B cell (primary cell): Measurements from ENCODE around the gene PLS1. TPM values are rescaled to one million over a fixed set of nuclear protein-coding genes. Genes with fewer than 3 reads are reported as not detected.

Source experiments
- ATAC-seq: fragments of 200-7000 bp; cut with Tn5 transposase; one replicate; pipeline ENCODE4 v1.10.0; 2021; ENCODE audit warnings: low read depth, mild to moderate bottlenecking, moderate number of reproducible peaks, moderate library complexity
- CTCF ChIA-PET: fragments of 350-600 bp; sonication (Branson Sonifier 250); formaldehyde crosslinking; loops from one replicate; lab custom pipeline; 2021; ENCODE audit warnings: antibody characterized with exemption, inconsistent platforms; lab: Charles Lee
- POLR2A ChIA-PET: fragments of 350-600 bp; sonication (Branson Sonifier 250); formaldehyde crosslinking; loops from one replicate; lab custom pipeline; 2021; ENCODE audit warnings: antibody characterized with exemption; lab: Charles Lee
- DNase-seq: peaks from one replicate; pipeline ENCODE4 v3.0.0; 2013
- H2AFZ ChIP-seq: 2 replicates; pipeline ENCODE4 v1.6.1; 2012; ENCODE audit warnings: mild to moderate bottlenecking, low read depth, low read length; ENCODE audit not compliant: insufficient read depth, poor library complexity, severe bottlenecking
- H3K27ac ChIP-seq, 2 donors: 1 replicate in 1 of 2; 2 replicates in 1 of 2; pipeline ENCODE4 v1.5.1; 2012 to 2013; ENCODE audit warnings: low read length in 2 of 2, mild to moderate bottlenecking in 2 of 2, moderate library complexity in 1 of 2
- H3K27me3 ChIP-seq, 4 experiments: fragments of 200-600 bp in 1 of 4; sonication (generic) in 1 of 4; replicated peaks in 1 of 4; 1 replicate in 2 of 4; 2 replicates in 2 of 4; pipeline versions ENCODE4 v1.6.1 to v1.7.0; 2013 to 2016; ENCODE audit warnings: low read length in 3 of 4, mild to moderate bottlenecking in 2 of 4, mixed read lengths in 1 of 4, moderate library complexity in 1 of 4; ENCODE audit not compliant: insufficient read depth in 4 of 4, control insufficient read depth in 3 of 4; ENCODE audit errors: control extremely low read depth in 1 of 4
- H3K36me3 ChIP-seq, 2 experiments: replicated peaks in 1 of 2; 1 replicate in 1 of 2; 2 replicates in 1 of 2; pipeline versions ENCODE4 v1.6.1 to v1.7.1; 2013; ENCODE audit warnings: low read length in 1 of 2; ENCODE audit not compliant: insufficient read depth in 2 of 2, control insufficient read depth in 1 of 2; ENCODE audit errors: control extremely low read depth in 1 of 2, extremely low read depth in 1 of 2
- H3K4me1 ChIP-seq, 2 donors: fragments of 200-600 bp in 1 of 2; sonication (generic) in 1 of 2; 1 replicate in 1 of 2; 2 replicates in 1 of 2; pipeline versions ENCODE4 v1.5.1 to v1.6.1; 2013 to 2017; ENCODE audit warnings: low read length in 2 of 2; ENCODE audit not compliant: control insufficient read depth in 2 of 2, insufficient read depth in 2 of 2
- H3K4me2 ChIP-seq: replicated peaks from 2 replicates; pipeline ENCODE3; 2012; ENCODE audit warnings: mild to moderate bottlenecking, low read depth, low read length; ENCODE audit not compliant: poor library complexity, severe bottlenecking
- H3K4me3 ChIP-seq, 5 experiments: fragments of 200-600 bp in 1 of 5; sonication (generic) in 1 of 5; 1 replicate in 3 of 5; 2 replicates in 2 of 5; pipeline versions ENCODE4 v1.5.1 to v1.7.0; 2011 to 2016; ENCODE audit warnings: low read length in 4 of 5, mild to moderate bottlenecking in 4 of 5, low read depth in 2 of 5, control low read depth in 1 of 5, moderate library complexity in 1 of 5; ENCODE audit not compliant: insufficient read depth in 1 of 5; ENCODE audit errors: control extremely low read depth in 1 of 5, extremely low read depth in 1 of 5
- H3K79me2 ChIP-seq: fragments of 200-600 bp; sonication (generic); one replicate; pipeline ENCODE4 v1.6.0; 2016; ENCODE audit warnings: low read length; ENCODE audit not compliant: control insufficient read depth, insufficient read depth
- H3K9ac ChIP-seq: fragments of 200-600 bp; sonication (generic); 2 replicates; pipeline ENCODE4 v1.6.1; 2017; ENCODE audit warnings: mild to moderate bottlenecking, low read length, moderate library complexity
- H3K9me3 ChIP-seq, 3 donors: one replicate each; pipeline versions ENCODE4 v1.6.1 to v1.7.1; 2013; ENCODE audit warnings: low read length in 2 of 3; ENCODE audit not compliant: control insufficient read depth in 2 of 3, insufficient read depth in 1 of 3; ENCODE audit errors: control extremely low read depth in 1 of 3
- H4K20me1 ChIP-seq: 2 replicates; pipeline ENCODE4 v1.6.0; 2012; ENCODE audit warnings: mild to moderate bottlenecking, low read length; ENCODE audit not compliant: insufficient read depth, control insufficient read depth, poor library complexity, severe bottlenecking
- H3K27ac Mint-ChIP-seq: one replicate; pipeline ENCODE4 v1.8.0; 2021; ENCODE audit warnings: mixed read lengths
- H3K27me3 Mint-ChIP-seq: one replicate; pipeline ENCODE4 v1.8.0; 2021; ENCODE audit warnings: mixed read lengths
- H3K4me1 Mint-ChIP-seq: one replicate; pipeline ENCODE4 v1.8.0; 2021; ENCODE audit warnings: mixed read lengths
- H3K4me3 Mint-ChIP-seq: one replicate; pipeline ENCODE4 v1.8.0; 2021; ENCODE audit warnings: mixed read lengths
- H3K9me3 Mint-ChIP-seq: one replicate; pipeline ENCODE4 v1.8.0; 2022; ENCODE audit warnings: mixed read lengths; ENCODE audit not compliant: insufficient read depth
- EZH2 ChIP-seq: IDR thresholded peaks from 2 replicates; pipeline ENCODE4 v1.6.1; 2012; ENCODE audit warnings: borderline replicate concordance, low read depth, mild to moderate bottlenecking, moderate library complexity, low read length; ENCODE audit not compliant: insufficient read depth, poor library complexity, severe bottlenecking
- WGBS: methylation state at CpG from one replicate; pipeline ENCODE4 v1.1.5; 2013; ENCODE audit warnings: missing lambda C conversion rate; ENCODE audit not compliant: insufficient coverage; 5-methylcytosine and 5-hydroxymethylcytosine counted together
- intact Hi-C: fragments of 100-400 bp; cut with micrococcal nuclease; formaldehyde crosslinking; loops from one replicate; pipeline ENCODE4 v1.10.0; 2022
- polyA plus RNA-seq: library from polyadenylated mRNA; depleted of rRNA; stranded (reverse); fragments of >200 nt; gene quantifications from 2 replicates; pipeline ENCODE4 v1.2.3, GENCODE V29; 2012
- total RNA-seq, 2 donors: library from RNA; stranded (reverse); fragments of 120-200 nt in 1 of 2; gene quantifications; 1 replicate in 1 of 2; 2 replicates in 1 of 2; pipeline versions ENCODE4 v1.2.3 to v1.2.4, GENCODE V29; 2013 to 2022
- TF ChIP-seq, protein P1 (sequence below): fragments of 200-600 bp; IDR thresholded peaks from one replicate; pipeline ENCODE4 v1.8.0; 2022; ENCODE audit warnings: antibody characterized with exemption, mild to moderate bottlenecking

The PLS1 gene
- total and polyA plus RNA-seq, 2 donors (not counting 1 experiment from before 2014, with no cell fraction given), result 0.13 to 0.74 TPM

DNA sequence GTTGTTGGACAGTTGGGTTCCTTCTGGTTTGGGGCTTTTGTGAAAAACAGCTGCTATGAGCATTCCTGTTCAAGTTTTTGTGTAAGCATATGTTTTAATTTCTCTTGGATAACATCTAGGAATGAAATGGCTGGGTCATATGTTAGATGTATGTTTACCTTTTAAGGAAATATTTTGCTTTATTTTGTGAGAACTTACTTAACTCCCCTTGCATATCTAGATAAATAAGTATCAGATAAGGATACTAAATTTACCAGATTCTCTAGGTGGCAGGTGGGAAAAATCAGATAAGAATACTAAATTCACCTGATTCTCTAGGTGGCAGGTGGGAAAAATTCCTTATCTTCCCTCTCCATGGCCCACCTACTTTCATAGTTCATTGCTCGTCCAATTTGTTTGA, 1.1 kb upstream of the PLS1 start:
- Histone ChIP-seq H2AFZ (no peak overlapping the region), H3K4me3 (no peak overlapping the region), H3K27ac (no peak overlapping the region), H3K9me3 (no peaks in the 10 kb centered on the region), H3K36me3 (no peaks in the 10 kb centered on the region), H3K4me2 (peak overlapping the region; percentile 79), H3K79me2 (no peaks in the 10 kb centered on the region), H4K20me1 (no peaks in the 10 kb centered on the region), H3K27me3 (peaks cover 0 to 7% (median 2%) of the 10 kb centered on the region in 4 experiments), H3K4me1 (peaks cover 10 to 15% of the 10 kb centered on the region in 2 donors), H3K9ac (peak overlapping the region; percentile 76)
- no peak for ATAC-seq
- no CpG with 5 or more reads among the region's 1 CpG for WGBS
- intact Hi-C loops, result loop anchor here (5.0 kb wide), 4 partner anchors 127 to 1377 kb away; partner anchors contain the start of genes DIPK2A, TRPC1, U2SURP and XRN1
- peak overlapping the region; percentile 99 for H3K4me3 Mint-ChIP-seq
- peaks cover 19% of the 10 kb centered on the region for H3K4me1 Mint-ChIP-seq
- H3K27me3 Mint-ChIP-seq, result peaks cover 16% of the 10 kb centered on the region
- ChIA-PET POLR2A (no interaction called here), CTCF (interaction anchor here (1.0 kb wide), 1 partner anchor 17 kb away, joined by 3 read pairs; the partner anchor contains the start of gene ATR)
- no peaks in the 10 kb centered on the region for H3K9me3 Mint-ChIP-seq
- H3K27ac Mint-ChIP-seq, result no peak overlapping the region
- TF ChIP-seq, protein P1, sequence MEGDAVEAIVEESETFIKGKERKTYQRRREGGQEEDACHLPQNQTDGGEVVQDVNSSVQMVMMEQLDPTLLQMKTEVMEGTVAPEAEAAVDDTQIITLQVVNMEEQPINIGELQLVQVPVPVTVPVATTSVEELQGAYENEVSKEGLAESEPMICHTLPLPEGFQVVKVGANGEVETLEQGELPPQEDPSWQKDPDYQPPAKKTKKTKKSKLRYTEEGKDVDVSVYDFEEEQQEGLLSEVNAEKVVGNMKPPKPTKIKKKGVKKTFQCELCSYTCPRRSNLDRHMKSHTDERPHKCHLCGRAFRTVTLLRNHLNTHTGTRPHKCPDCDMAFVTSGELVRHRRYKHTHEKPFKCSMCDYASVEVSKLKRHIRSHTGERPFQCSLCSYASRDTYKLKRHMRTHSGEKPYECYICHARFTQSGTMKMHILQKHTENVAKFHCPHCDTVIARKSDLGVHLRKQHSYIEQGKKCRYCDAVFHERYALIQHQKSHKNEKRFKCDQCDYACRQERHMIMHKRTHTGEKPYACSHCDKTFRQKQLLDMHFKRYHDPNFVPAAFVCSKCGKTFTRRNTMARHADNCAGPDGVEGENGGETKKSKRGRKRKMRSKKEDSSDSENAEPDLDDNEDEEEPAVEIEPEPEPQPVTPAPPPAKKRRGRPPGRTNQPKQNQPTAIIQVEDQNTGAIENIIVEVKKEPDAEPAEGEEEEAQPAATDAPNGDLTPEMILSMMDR, result no peak
- no peak for TF ChIP-seq EZH2
- no peak for DNase-seq

DNA sequence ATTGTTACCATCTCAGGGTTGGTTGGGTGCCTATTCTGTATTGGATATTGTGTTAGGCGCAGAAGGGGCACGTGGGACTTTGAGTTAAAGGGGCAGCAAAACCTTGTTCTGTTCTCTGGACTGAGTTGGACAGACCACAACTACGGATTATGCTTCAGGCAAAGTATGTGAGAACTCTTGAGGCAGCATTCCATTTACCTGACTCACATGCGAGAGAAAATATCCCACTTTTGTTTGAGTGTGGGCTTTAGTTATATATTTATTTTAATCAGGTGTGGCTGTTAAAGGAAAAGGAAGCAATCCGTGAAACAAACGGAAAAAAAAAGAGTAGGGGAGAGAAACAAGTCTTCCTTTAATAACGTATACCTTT, 627 bp upstream of the PLS1 start:
- peaks cover 12% of the 10 kb centered on the region for H3K27me3 Mint-ChIP-seq
- H3K4me1 ChIP-seq, result peaks cover 10 to 15% of the 10 kb centered on the region in 2 donors
- H3K4me3 Mint-ChIP-seq, result peak overlapping the region; percentile 99
- H3K9me3 ChIP-seq, result no peaks in the 10 kb centered on the region
- peaks cover 0 to 7% (median 2%) of the 10 kb centered on the region in 4 experiments for H3K27me3 ChIP-seq
- H3K27ac ChIP-seq, result no peak overlapping the region
- peak overlapping the region; percentile 79 for H3K4me2 ChIP-seq
- TF ChIP-seq EZH2, result no peak
- TF ChIP-seq, protein P1, result no peak
- no peak overlapping the region for H3K27ac Mint-ChIP-seq
- peak overlapping the region; percentile 76 for H3K9ac ChIP-seq
- H4K20me1 ChIP-seq, result no peaks in the 10 kb centered on the region
- peak overlapping the region; percentile 84 for H2AFZ ChIP-seq
- ChIA-PET CTCF (interaction anchor here (1.0 kb wide), 1 partner anchor 17 kb away, joined by 3 read pairs; the partner anchor contains the start of gene ATR), POLR2A (interaction anchor here (1.0 kb wide), 1 partner anchor 17 kb away, joined by 6 read pairs; the partner anchor contains the start of gene ATR)
- H3K9me3 Mint-ChIP-seq, result no peaks in the 10 kb centered on the region
- peaks cover 19% of the 10 kb centered on the region for H3K4me1 Mint-ChIP-seq
- ATAC-seq, result no peak
- no peak for DNase-seq
- H3K79me2 ChIP-seq, result no peaks in the 10 kb centered on the region
- intact Hi-C loops, result loop anchor here (5.0 kb wide), 4 partner anchors 127 to 1377 kb away; partner anchors contain the start of genes DIPK2A, TRPC1, U2SURP and XRN1
- WGBS, result 27% methylated on average over 4 of the region's 7 CpGs
- H3K4me3 ChIP-seq, result peak overlapping the region; percentile 68 to 77 (median 72)
- no peaks in the 10 kb centered on the region for H3K36me3 ChIP-seq
